Effector memory CD8-positive, alpha-beta T cell (primary cell): ENCODE measurements around the gene CALN1.

ENCODE experiments used
- ATAC-seq: fragments of 150-1000 bp; cut with Tn5 transposase; replicated peaks from 2 replicates; pipeline ENCODE4 v1.10.0; 2021; ENCODE audit warnings: mild to moderate bottlenecking, moderate library complexity
- DNase-seq, 3 experiments: peaks; one replicate each; pipeline ENCODE4 v3.0.0; 2021
- H3K27ac Mint-ChIP-seq, 2 donors: one replicate each; pipeline ENCODE4 v1.8.0; 2022; ENCODE audit warnings: mild to moderate bottlenecking in 2 of 2, mixed read lengths in 2 of 2, moderate library complexity in 2 of 2
- H3K27me3 Mint-ChIP-seq, 2 donors: one replicate each; pipeline ENCODE4 v1.8.0; 2022; ENCODE audit warnings: mixed read lengths in 2 of 2
- H3K36me3 Mint-ChIP-seq: one replicate; pipeline ENCODE4 v1.8.0; 2022; ENCODE audit warnings: mild to moderate bottlenecking, moderate library complexity, mixed read lengths; ENCODE audit not compliant: insufficient read depth
- H3K4me1 Mint-ChIP-seq, 2 donors: one replicate each; pipeline ENCODE4 v1.8.0; 2022; ENCODE audit warnings: low read depth in 2 of 2, mixed read lengths in 2 of 2
- H3K4me3 Mint-ChIP-seq, 2 donors: one replicate each; pipeline ENCODE4 v1.8.0; 2022; ENCODE audit warnings: mild to moderate bottlenecking in 2 of 2, mixed read lengths in 2 of 2, moderate library complexity in 2 of 2
- H3K9me3 Mint-ChIP-seq, 2 donors: one replicate each; pipeline ENCODE4 v1.8.0; 2022; ENCODE audit warnings: mixed read lengths in 2 of 2

Gene CALN1

GRCh38 chr7:72159911-72160310, 252.2 kb downstream of the CALN1 start:
- no peaks in the 10 kb centered on the region for H3K4me1 Mint-ChIP-seq
- H3K27me3 Mint-ChIP-seq: no peaks in the 10 kb centered on the region

GRCh38 chr7:72156671-72157070, 255.5 kb downstream of the CALN1 start:
- no peak overlapping the region for H3K27ac Mint-ChIP-seq
- peaks cover 2% of the 10 kb centered on the region for H3K36me3 Mint-ChIP-seq
- no peaks in the 10 kb centered on the region for H3K9me3 Mint-ChIP-seq
- no peaks in the 10 kb centered on the region for H3K4me1 Mint-ChIP-seq
- H3K27me3 Mint-ChIP-seq: no peaks in the 10 kb centered on the region
- no peak overlapping the region for H3K4me3 Mint-ChIP-seq
- ATAC-seq: no peak
- no peak for DNase-seq

More at GRCh38 chr7:72159911-72160310, 252.2 kb downstream of the CALN1 start:
- Mint-ChIP-seq H3K9me3 (peaks cover 0 to 26% of the 10 kb centered on the region in 2 donors), H3K4me3 (no peak overlapping the region), H3K27ac (no peak overlapping the region), H3K36me3 (peaks cover 2% of the 10 kb centered on the region)
- no peak for ATAC-seq
- no peak for DNase-seq

- no peaks in the 10 kb centered on the region for H3K4me1 Mint-ChIP-seq
- H3K9me3 Mint-ChIP-seq: peaks cover 0 to 2% of the 10 kb centered on the region in 2 donors
- H3K4me3 Mint-ChIP-seq: no peak overlapping the region
- DNase-seq (no peak), ATAC-seq (no peak)
- H3K27ac Mint-ChIP-seq: no peak overlapping the region
- H3K36me3 Mint-ChIP-seq: peaks cover 2% of the 10 kb centered on the region
- H3K27me3 Mint-ChIP-seq: no peaks in the 10 kb centered on the region
These were observed 259.0 kb downstream of the CALN1 start for GRCh38 chr7:72153132-72153512.

- H3K36me3 Mint-ChIP-seq: peaks cover 2% of the 10 kb centered on the region
- ATAC-seq (no peak), DNase-seq (no peak)
- H3K27ac Mint-ChIP-seq: no peak overlapping the region
- H3K27me3 Mint-ChIP-seq: no peaks in the 10 kb centered on the region
- H3K9me3 Mint-ChIP-seq: peaks cover 0 to 2% of the 10 kb centered on the region in 2 donors
- H3K4me3 Mint-ChIP-seq: no peak overlapping the region
- H3K4me1 Mint-ChIP-seq: no peaks in the 10 kb centered on the region
These were observed 259.7 kb downstream of the CALN1 start for GRCh38 chr7:72152161-72153131.

- ATAC-seq: no peak
- no peak overlapping the region for H3K27ac Mint-ChIP-seq
- H3K4me1 Mint-ChIP-seq: no peaks in the 10 kb centered on the region
- H3K27me3 Mint-ChIP-seq: no peaks in the 10 kb centered on the region
- H3K9me3 Mint-ChIP-seq: peaks cover 11 to 30% of the 10 kb centered on the region in 2 donors
- DNase-seq: no peak
- H3K4me3 Mint-ChIP-seq: no peak overlapping the region
- no peaks in the 10 kb centered on the region for H3K36me3 Mint-ChIP-seq
These were observed 271.6 kb downstream of the CALN1 start for GRCh38 chr7:72140566-72140965.

GRCh38 chr7:72127136-72127535, 285.0 kb downstream of the CALN1 start:
- DNase-seq (no peak), ATAC-seq (no peak)
- H3K27me3 Mint-ChIP-seq: no peaks in the 10 kb centered on the region
- H3K4me1 Mint-ChIP-seq: no peaks in the 10 kb centered on the region
- H3K36me3 Mint-ChIP-seq: no peaks in the 10 kb centered on the region
- H3K27ac Mint-ChIP-seq: no peak overlapping the region
- H3K9me3 Mint-ChIP-seq: peaks cover 11 to 18% of the 10 kb centered on the region in 2 donors
- H3K4me3 Mint-ChIP-seq: no peak overlapping the region

- Mint-ChIP-seq H3K27me3 (no peaks in the 10 kb centered on the region), H3K36me3 (no peaks in the 10 kb centered on the region), H3K4me3 (no peak overlapping the region), H3K9me3 (peaks cover 8 to 9% of the 10 kb centered on the region in 2 donors), H3K4me1 (no peaks in the 10 kb centered on the region), H3K27ac (no peak overlapping the region)
- ATAC-seq (no peak), DNase-seq (no peak)
These were observed 288.2 kb downstream of the CALN1 start for GRCh38 chr7:72123913-72124312.

GRCh38 chr7:72118366-72118765, 293.8 kb downstream of the CALN1 start:
- no peaks in the 10 kb centered on the region for H3K36me3 Mint-ChIP-seq
- no peak overlapping the region for H3K27ac Mint-ChIP-seq
- no peak overlapping the region for H3K4me3 Mint-ChIP-seq
- peaks cover 8 to 18% of the 10 kb centered on the region in 2 donors for H3K9me3 Mint-ChIP-seq
- no peaks in the 10 kb centered on the region for H3K27me3 Mint-ChIP-seq
- no peaks in the 10 kb centered on the region for H3K4me1 Mint-ChIP-seq
- no peak for ATAC-seq
- no peak for DNase-seq

- Mint-ChIP-seq H3K27ac (no peak overlapping the region), H3K4me3 (no peak overlapping the region), H3K27me3 (no peaks in the 10 kb centered on the region), H3K36me3 (no peaks in the 10 kb centered on the region), H3K9me3 (peaks cover 7 to 18% of the 10 kb centered on the region in 2 donors), H3K4me1 (no peaks in the 10 kb centered on the region)
- ATAC-seq (no peak), DNase-seq (no peak)
These were observed 298.0 kb downstream of the CALN1 start for GRCh38 chr7:72114129-72114528.

- Mint-ChIP-seq H3K4me1 (no peaks in the 10 kb centered on the region), H3K36me3 (no peaks in the 10 kb centered on the region), H3K27me3 (no peaks in the 10 kb centered on the region), H3K9me3 (peaks cover 8 to 27% of the 10 kb centered on the region in 2 donors), H3K4me3 (no peak overlapping the region), H3K27ac (no peak overlapping the region)
- ATAC-seq (no peak), DNase-seq (no peak)
These were observed 299.1 kb downstream of the CALN1 start for GRCh38 chr7:72112992-72113391.

- Mint-ChIP-seq H3K9me3 (peaks cover 8 to 30% of the 10 kb centered on the region in 2 donors), H3K27ac (no peak overlapping the region), H3K4me1 (no peaks in the 10 kb centered on the region), H3K27me3 (no peaks in the 10 kb centered on the region), H3K4me3 (no peak overlapping the region), H3K36me3 (no peaks in the 10 kb centered on the region)
- no peak for DNase-seq
- ATAC-seq: no peak
These were observed 299.6 kb downstream of the CALN1 start for GRCh38 chr7:72112530-72112929.

GRCh38 chr7:72111086-72111485, 301.1 kb downstream of the CALN1 start:
- Mint-ChIP-seq H3K36me3 (no peaks in the 10 kb centered on the region), H3K27me3 (no peaks in the 10 kb centered on the region), H3K27ac (no peak overlapping the region), H3K4me1 (no peaks in the 10 kb centered on the region), H3K9me3 (peaks cover 13 to 36% of the 10 kb centered on the region in 2 donors), H3K4me3 (no peak overlapping the region)
- no peak for ATAC-seq
- no peak for DNase-seq

GRCh38 chr7:72109566-72109965, 302.6 kb downstream of the CALN1 start:
- ATAC-seq (no peak), DNase-seq (no peak)
- Mint-ChIP-seq H3K27me3 (no peaks in the 10 kb centered on the region), H3K4me3 (no peak overlapping the region), H3K27ac (no peak overlapping the region), H3K36me3 (no peaks in the 10 kb centered on the region), H3K4me1 (no peaks in the 10 kb centered on the region), H3K9me3 (peaks cover 18 to 33% of the 10 kb centered on the region in 2 donors)

- no peak for ATAC-seq
- DNase-seq: no peak
- Mint-ChIP-seq H3K4me3 (no peak overlapping the region), H3K27me3 (no peaks in the 10 kb centered on the region), H3K36me3 (no peaks in the 10 kb centered on the region), H3K4me1 (no peaks in the 10 kb centered on the region), H3K9me3 (peaks cover 24 to 37% of the 10 kb centered on the region in 2 donors), H3K27ac (no peak overlapping the region)
These were observed 305.7 kb downstream of the CALN1 start for GRCh38 chr7:72106405-72106804.
